GM19043 (cell line): Measurements from ENCODE around the gene URI1.
A peak's percentile ranks its signal among the peaks of the same experiment; 100 is the strongest.
"Not testable (repeated sequence)": the region's sequence is repeated elsewhere in the genome, so short reads cannot be mapped to it uniquely, and the experiment has no call there.

Experiments
- ATAC-seq: cut with Tn5 transposase; IDR thresholded peaks from one replicate; pipeline ENCODE4 v1.9.1; 2021; ENCODE audit warnings: low read depth; ENCODE audit not compliant: unreplicated experiment

The URI1 gene

GRCh38 chr19:29940971-29941585, 961 bp upstream of the URI1 start:
- ATAC-seq = no peak

DNA sequence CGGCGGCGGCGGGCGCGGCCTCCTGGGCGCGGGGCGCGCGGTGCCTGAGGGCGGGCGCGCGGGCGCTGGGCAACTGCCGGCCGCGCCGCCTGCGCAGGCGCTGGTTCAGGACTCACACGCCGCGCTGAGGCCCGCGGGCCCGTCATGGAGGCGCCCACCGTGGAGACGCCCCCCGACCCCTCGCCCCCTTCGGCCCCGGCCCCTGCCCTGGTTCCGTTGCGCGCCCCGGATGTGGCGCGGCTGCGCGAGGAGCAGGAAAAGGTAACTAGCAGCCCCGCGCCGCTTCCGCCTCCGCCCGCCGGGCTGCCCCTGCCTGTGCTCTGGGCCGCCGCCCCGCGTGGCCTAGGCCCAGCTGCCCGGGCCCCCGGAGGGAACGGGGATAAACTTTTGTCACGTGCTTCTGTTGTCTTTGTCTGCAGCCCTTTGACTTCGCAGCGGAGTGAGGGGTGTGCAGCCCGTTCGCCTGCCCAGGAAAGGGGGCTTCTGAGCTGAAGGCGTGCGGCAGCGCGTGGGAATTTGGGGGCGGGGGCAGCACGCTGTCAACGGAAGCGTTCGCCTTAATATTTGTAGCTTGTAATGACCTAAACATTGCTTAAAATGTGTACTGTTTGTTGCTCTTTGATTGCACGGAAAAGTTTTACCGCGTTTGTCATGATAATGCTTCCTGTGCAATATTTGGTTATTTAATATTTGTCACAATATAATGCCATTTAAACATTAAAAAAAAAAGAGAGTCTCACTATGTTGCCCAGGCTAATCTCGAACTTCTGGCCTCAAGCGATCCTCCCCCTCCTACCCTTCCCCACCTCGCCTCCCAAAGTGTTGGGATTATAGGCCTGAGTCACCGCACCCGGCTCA, 594 bp downstream of the URI1 start:
- ATAC-seq = peak; percentile 67

- ATAC-seq = no peak
Measured at GRCh38 chr19:29943615-29944014, 1.6 kb downstream of the URI1 start.

DNA sequence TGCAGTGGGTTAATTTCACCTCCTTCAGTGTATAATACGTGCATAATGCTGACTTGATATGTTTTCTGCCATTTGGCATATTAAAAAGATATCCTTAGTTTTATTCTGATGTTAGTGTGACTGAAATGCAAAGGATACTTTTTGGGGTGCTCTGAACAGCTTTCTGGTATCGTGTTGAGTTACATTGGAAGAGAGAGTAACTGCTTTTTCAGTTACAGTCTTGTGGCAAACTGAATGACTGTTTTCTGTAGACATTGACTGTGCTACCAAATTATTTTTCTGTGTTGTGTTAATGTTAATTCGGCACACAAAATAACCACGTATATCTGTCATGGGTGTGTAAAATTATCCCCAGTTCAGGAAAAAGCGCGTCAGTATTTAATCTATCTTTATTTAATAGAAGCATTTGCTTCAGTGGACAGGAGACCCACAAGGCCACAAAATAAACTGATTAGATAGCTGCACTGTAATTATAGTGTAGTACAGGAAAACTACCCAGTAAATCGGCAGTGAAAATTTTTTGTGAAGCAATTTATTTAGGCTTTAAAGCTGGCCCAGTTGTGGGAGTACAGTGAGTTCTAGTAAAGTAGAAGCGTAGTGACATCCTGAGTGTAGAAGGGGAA, 2.5 kb downstream of the URI1 start:
- no peak for ATAC-seq

GRCh38 chr19:29945017-29945416, 3.0 kb downstream of the URI1 start:
- ATAC-seq = no peak

- no peak for ATAC-seq
Measured at GRCh38 chr19:29945433-29945832, 3.4 kb downstream of the URI1 start.

- ATAC-seq = no peak
Measured at GRCh38 chr19:29946645-29947044, 4.6 kb downstream of the URI1 start.

DNA sequence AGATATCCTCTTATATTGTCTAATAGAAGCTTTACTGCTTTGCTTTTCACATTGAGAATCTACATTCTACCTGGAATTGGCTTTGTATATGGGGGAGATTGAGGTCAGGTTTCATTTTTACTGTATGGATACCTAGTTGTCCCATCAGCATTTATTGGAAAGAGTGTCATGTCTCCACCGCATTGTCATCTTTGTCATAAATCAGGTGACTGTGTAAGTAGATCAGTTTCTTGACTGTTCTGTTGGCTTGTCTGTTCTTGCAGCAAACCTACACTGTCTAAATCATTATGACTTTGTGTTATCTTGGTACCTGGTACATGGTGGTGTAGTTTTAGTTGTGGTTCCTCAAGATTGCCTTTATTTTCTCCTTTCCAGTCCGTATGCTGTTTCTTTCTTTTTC, 5.8 kb downstream of the URI1 start:
- no peak for ATAC-seq

DNA sequence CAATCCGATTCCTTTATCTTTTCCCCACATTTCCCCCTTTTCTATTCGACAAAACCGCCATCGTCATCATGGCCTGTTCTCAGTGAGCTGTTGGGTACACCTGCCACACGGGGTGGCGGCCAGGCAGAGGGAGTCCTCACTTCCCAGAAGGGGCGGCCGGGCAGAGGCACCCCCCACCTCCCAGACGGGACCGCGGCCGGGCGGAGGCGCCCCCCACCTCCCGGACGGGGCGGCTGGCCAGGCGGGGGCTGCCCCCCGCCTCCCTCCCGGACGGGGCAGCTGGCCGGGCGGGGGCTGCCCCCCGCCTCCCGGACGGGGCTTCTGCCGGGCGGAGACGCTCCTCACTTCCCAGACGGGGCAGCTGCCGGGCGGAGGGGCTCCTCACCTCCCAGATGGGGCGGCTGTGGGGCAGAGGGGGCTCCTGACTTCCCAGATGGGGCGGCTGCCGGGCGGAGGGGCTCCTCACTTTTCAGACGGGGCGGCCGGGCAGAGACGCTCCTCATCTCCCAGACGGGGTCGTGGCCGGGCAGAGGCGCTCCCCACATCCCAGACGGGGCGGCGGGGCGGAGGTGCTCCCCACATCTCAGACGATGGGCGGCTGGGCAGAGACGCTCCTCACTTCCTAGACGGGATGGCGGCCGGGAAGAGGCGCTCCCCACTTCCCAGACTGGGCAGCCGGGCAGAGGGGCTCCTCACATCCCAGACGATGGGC, 6.9 kb downstream of the URI1 start:
- not testable (repeated sequence) for ATAC-seq

GRCh38 chr19:29952177-29952576, 10.1 kb downstream of the URI1 start:
- no peak for ATAC-seq

- ATAC-seq = no peak
Measured at GRCh38 chr19:29952646-29953045, 10.6 kb downstream of the URI1 start.

DNA sequence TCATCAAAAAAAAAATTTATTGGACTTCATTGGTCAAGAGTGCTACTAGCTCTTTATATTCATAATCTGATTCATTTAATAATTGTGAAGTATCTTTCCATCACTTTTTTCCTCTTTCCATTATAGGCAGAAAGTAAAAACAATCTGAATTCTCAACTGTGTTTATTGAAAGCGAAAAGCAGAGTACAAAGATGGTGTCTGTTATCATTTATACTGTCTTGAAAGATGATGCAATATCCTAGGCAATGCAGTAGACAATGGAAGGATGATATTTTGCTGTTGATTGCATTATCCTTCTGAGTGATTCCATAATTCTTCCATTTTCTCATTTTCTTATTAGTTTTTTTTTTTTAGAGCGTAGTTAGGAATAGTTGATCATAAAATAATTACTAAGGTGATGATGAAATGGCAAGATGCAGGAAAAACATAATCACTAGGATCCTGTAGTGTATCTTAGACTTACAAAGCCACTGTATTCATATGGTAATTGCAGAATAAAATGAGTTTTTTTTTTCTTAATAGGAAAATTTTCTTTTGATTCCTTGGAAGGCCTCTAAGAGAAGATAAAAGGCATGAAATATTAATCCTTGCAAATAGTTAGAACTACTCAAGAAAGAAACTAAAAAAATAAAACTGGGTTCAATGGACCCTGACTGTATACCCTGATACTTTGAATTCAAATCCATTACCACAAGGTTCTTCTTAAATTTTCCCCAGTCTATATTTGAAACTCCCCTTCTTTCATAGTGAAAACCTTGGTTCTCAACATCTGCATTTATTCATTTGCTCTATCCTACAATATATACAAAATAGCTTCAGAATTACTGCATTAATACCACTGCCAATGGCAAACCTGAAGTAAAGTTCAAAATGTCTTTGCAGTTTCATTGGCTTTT, 11.6 kb downstream of the URI1 start:
- no peak for ATAC-seq

GRCh38 chr19:29956855-29957254, 14.8 kb downstream of the URI1 start:
- no peak for ATAC-seq

DNA sequence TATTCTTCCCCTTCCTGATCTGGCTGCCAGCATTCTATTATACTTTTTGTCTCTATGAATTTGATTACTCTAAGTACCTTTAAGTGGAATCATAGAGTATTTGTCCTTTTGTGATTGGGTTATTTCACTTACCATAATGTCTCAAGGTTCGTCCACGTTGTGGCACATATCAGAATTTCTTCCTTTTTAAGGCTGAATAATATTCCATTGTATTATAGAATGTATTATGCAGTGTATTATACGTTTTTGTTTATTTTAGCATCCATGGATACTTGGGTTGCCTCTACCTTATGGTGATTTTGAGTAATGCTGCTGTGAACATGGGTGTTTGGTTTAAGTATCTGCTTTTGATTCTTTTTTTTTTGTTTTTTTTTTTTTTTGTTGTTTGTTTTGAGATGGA, 19.3 kb downstream of the URI1 start:
- ATAC-seq = no peak

DNA sequence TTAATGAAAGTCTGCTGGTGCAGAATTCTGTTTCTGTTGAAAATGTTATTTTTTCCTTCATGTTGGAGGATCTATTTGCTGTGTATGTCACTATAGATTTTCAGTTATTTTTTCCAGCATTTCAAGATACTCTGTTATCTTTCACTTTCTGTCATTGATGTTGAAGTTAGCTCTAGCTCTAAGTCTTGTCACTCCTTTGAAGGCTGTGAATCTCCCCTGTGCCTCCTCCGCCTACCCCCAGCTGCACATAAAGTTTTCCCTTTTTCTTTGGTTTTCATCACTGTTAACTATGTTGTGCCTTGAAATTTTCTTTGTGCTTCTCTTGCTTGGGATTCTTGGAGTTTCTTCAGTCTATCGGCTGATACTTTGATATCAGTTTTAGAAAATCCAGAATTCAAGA, 20.8 kb downstream of the URI1 start:
- ATAC-seq = no peak

DNA sequence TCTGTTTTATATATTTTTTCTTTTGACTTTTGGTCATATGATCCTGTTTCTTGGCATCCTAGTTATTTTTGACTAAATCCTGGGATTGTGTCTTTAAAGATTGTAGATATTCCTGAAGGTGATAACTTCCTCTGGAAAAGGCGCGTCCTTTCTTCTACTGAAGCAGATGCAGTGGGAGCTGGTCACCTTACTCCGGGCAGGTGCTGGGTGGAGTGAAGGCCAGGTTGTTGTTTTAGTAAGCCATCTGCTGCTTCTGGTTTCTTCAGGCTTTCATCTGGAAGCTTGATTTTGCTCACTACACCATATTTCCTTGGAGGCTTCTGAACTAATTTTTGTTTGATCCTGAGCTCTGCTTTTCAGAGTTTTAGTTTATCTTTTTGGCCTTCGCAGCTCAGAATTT, 21.5 kb downstream of the URI1 start:
- ATAC-seq = no peak

DNA sequence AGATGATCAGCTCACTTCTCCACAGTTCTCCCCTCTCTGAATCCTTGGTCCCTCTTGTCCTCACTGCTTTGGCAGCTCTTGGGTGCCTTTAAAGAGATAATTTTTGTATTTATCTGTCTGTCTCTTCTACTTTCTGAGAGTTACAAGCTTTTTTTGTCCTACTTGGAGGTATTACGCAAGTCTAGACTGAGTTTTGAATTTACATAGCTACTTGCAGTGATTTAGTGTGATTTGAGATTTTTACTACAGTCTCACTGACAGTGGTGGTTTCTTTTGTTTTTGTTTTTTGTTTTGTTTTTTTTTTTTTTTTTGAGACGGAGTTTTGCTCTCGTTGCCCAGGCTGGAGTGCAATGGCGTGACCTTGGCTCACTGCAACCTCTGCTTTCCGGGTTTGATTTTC, 22.1 kb downstream of the URI1 start:
- no peak for ATAC-seq

DNA sequence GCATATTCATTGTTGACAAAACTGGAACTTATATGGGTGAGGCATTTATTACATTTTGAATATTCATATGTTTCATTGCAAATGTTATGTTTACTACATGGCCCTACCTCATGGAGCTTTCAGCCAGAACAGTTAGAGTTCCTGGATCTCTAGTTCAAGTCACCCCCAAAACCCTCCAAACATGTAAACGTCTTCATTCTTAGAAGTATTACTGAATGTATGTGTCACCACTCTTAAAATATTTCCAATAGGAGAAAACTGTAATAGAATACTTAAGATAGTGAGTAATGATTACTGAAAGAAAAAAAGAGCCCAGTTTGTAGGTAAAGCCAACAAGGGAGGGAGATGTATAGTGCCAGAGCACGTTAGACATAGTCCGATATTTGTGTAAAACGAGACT, 23.5 kb downstream of the URI1 start:
- no peak for ATAC-seq

DNA sequence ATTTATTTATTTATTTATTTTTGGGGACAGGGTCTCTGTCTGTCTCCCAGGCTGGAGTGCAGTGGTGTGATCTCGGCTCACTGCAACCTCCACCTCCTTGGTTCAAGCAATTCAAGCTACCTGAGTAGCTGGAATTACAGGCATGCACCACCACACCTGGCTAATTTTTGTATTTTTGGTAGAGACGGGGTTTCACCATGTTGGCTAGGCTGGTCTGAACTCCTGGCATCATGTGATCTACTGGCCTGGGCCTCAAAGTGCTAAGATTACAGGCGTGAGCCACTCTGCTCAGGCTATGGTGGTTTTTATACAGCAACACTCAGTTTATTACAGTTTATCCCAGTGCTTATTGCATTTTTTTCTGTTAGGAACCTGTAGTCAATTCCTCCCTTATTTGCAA, 24.1 kb downstream of the URI1 start:
- not testable (repeated sequence) for ATAC-seq

DNA sequence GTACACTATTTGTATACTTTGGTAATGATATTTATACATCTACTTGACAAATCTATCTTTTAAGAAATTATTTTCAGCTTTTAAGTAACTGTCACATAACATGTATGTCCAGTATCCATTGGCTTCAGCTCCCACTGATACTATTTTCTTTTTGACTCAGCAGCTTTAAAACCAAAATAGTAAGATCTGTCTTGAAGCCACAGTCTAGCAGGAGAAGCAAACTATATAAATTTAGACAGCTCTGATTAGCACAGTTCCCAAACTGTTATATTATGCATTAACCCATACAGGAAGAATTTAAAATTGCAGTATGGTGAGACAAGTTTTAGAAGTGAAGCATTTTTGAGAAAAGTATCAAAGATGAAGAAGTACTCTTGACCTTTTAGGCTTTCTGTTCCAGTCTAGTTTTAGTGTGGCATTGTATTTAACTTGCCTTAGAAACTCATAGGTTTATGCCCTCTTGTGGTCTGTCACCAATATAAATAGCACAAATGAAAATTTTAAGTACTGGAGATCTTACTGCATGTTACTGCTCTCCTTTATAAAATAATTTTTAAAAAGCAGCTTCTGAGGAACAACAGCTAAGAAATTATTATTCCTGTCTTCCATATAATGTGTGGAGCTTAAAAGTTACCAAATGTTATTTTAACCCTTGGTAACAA, 24.7 kb downstream of the URI1 start:
- ATAC-seq = no peak
